Colonic mucosa (tissue), 4 donors: ENCODE results near the gene VNN1. TPM values are rescaled to one million over a fixed set of nuclear protein-coding genes. Genes with fewer than 3 reads are reported as not detected.
"Not testable (repeated sequence)": the region's sequence is repeated elsewhere in the genome, so short reads cannot be mapped to it uniquely, and the experiment has no call there.

Experiments used
- DNase-seq: peaks from one replicate; pipeline ENCODE4 v3.0.0-alpha.2; 2020
- H3K27ac ChIP-seq: fragments of 200-600 bp; one replicate; pipeline ENCODE4 v1.8.0; 2021
- H3K27me3 ChIP-seq: fragments of 200-600 bp; one replicate; pipeline ENCODE4 v1.8.0; 2021
- H3K36me3 ChIP-seq: fragments of 200-600 bp; one replicate; pipeline ENCODE4 v1.8.0; 2021
- H3K4me1 ChIP-seq: fragments of 200-600 bp; one replicate; pipeline ENCODE4 v1.8.0; 2021; ENCODE audit warnings: mild to moderate bottlenecking
- H3K4me3 ChIP-seq: fragments of 200-600 bp; one replicate; pipeline ENCODE4 v1.8.0; 2021
- H3K9ac ChIP-seq, 2 donors: one replicate each; pipeline ENCODE4 v1.7.0; 2013; ENCODE audit warnings: control low read depth in 2 of 2, low read depth in 2 of 2, low read length in 2 of 2
- H3K9me3 ChIP-seq: fragments of 200-600 bp; one replicate; pipeline ENCODE4 v1.8.0; 2021
- intact Hi-C: fragments of 100-400 bp; cut with DNase I; formaldehyde crosslinking; loops from one replicate; pipeline ENCODE4 v1.14.1; 2022
- total RNA-seq, 2 donors: library from RNA; stranded (reverse); fragmentation: NEBNext Ultra II Directional in 1 of 2; extraction: Animal tissue kit (Norgen Biotek cat#: 25700) in 1 of 2; gene quantifications; one replicate each; pipeline ENCODE4 v1.2.1, GENCODE V29; 2021
- TF ChIP-seq, protein P1 (sequence below): fragments of 200-600 bp; IDR thresholded peaks from one replicate; pipeline ENCODE4 v1.8.0; 2022; ENCODE audit warnings: antibody characterized with exemption, mild to moderate bottlenecking
- donor health status: healthy.
- donor health status: DM: no; HTN: no; CAD: no.
- donor health status: DM: no; HTN: no; CAD: no.

The VNN1 gene
- total RNA-seq, 2 donors from 2014 or later = 0.62 to 6.4 TPM

DNA sequence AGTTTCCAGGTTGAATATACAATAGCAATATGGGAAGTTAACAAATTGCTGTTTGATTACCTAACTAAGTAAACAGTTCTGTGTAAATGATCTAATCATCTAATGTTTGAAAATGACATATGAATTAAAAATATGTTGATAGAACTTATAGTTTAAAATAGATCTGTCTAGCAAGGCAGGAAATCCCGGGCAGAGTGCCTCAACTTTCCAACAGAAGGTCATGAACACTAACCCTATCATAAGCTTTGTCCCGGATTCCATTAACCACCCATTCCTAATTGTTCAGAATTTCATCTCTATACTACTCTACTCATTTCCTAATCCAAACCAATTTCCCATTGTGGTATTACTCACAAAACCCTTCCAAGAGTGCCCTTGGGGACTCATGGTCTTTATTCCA, 65.0 kb downstream of the VNN1 start:
- intact Hi-C loops = no loop called here
- no peaks in the 10 kb centered on the region for H3K9me3 ChIP-seq
- no peaks in the 10 kb centered on the region for H3K36me3 ChIP-seq
- no peak overlapping the region for H3K4me3 ChIP-seq
- no peaks in the 10 kb centered on the region for H3K4me1 ChIP-seq
- no peak overlapping the region for H3K27ac ChIP-seq
- H3K9ac ChIP-seq = no peak overlapping the region
- H3K27me3 ChIP-seq = no peaks in the 10 kb centered on the region
- DNase-seq = no peak
- TF ChIP-seq, protein P1, sequence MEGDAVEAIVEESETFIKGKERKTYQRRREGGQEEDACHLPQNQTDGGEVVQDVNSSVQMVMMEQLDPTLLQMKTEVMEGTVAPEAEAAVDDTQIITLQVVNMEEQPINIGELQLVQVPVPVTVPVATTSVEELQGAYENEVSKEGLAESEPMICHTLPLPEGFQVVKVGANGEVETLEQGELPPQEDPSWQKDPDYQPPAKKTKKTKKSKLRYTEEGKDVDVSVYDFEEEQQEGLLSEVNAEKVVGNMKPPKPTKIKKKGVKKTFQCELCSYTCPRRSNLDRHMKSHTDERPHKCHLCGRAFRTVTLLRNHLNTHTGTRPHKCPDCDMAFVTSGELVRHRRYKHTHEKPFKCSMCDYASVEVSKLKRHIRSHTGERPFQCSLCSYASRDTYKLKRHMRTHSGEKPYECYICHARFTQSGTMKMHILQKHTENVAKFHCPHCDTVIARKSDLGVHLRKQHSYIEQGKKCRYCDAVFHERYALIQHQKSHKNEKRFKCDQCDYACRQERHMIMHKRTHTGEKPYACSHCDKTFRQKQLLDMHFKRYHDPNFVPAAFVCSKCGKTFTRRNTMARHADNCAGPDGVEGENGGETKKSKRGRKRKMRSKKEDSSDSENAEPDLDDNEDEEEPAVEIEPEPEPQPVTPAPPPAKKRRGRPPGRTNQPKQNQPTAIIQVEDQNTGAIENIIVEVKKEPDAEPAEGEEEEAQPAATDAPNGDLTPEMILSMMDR = no peak

DNA sequence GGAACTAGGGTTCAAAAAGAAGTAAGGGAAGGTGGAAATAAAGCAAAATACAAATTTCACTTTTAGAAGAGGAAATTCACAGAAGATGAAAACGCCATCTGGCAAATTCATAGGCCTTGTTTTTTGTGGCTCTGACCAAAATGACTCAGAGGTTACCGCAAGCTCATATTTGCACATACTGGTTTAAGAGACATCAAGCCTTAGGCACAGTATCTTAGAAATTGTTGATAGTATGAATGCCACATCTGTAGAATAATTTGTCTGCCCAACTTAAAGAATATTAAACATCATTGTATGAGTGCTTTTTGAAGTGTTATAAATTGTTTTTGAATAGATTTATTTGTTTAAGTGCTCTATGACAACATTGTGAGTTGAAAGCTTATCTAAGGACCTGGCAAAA, 65.5 kb downstream of the VNN1 start:
- H3K27ac ChIP-seq = no peak overlapping the region
- no peak for DNase-seq
- H3K9ac ChIP-seq = no peak overlapping the region
- H3K9me3 ChIP-seq = no peaks in the 10 kb centered on the region
- no peaks in the 10 kb centered on the region for H3K36me3 ChIP-seq
- TF ChIP-seq, protein P1 = no peak
- H3K4me1 ChIP-seq = no peaks in the 10 kb centered on the region
- H3K27me3 ChIP-seq = no peaks in the 10 kb centered on the region
- no peak overlapping the region for H3K4me3 ChIP-seq
- intact Hi-C loops = no loop called here

DNA sequence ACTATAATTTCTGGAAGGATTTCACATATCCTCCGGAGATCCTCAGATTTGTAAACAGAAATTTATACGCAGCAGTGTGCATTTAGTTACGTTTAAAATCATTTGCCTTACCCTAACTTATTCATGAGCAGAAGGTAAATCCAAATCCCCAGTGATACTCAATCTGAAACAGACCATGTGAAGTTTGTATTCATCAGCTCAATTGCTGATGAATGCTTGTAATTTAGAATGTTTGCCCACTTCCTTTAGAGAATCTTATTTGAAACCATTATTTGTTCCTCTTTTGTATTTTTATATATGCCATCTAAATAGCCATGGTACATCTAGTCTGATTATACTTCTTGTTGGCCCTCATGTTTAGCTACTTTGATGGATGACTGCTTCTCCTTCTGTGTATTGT, 70.3 kb downstream of the VNN1 start:
- Histone ChIP-seq H3K4me3 (no peak overlapping the region), H3K9me3 (no peaks in the 10 kb centered on the region), H3K27ac (no peak overlapping the region), H3K4me1 (no peaks in the 10 kb centered on the region), H3K27me3 (no peaks in the 10 kb centered on the region), H3K9ac (no peak overlapping the region), H3K36me3 (no peaks in the 10 kb centered on the region)
- no peak for DNase-seq
- TF ChIP-seq, protein P1 = no peak
- intact Hi-C loops = no loop called here

DNA sequence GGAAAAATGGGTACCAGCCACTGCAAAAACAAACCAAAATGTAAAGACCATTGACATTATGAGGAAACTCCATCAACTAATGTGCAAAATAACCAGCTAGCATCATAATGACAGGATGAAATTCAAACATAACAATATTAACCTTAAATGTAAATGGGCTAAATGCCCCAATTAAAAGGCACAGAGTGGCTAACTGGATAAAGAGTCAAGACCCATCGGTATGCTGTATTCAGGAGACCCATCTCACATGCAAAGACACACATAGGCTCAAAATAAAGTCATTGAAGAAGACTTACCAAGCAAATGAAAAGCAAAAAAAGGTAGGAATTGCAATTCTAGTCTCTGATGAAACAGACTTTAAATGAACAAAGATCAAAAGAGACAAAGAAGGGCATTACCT, 76.7 kb downstream of the VNN1 start:
- H3K36me3 ChIP-seq, DNase-seq, H3K9ac ChIP-seq, intact Hi-C loops, H3K4me1 ChIP-seq, H3K27me3 ChIP-seq, H3K9me3 ChIP-seq, H3K27ac ChIP-seq, H3K4me3 ChIP-seq: not testable (repeated sequence)

DNA sequence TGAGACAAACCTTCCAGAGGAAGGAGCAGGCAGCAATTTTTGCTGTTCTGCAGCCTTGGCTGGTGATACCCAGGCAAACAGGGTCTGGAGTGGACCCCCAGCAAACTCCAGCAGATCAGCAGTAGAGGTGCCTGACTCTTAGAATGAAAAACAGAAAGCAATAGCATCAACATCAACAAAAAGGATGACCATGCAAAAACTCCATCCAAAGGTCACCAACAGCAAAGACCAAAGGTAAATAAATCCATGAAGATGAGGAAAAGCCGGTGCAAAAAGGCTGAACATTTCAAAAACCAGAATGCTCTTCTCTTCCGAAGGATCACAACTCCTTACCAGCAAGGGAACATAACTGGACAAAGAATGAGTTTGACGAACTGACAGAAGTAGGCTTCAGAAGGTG, 77.9 kb downstream of the VNN1 start:
- intact Hi-C loops, H3K27me3 ChIP-seq: not testable (repeated sequence)

DNA sequence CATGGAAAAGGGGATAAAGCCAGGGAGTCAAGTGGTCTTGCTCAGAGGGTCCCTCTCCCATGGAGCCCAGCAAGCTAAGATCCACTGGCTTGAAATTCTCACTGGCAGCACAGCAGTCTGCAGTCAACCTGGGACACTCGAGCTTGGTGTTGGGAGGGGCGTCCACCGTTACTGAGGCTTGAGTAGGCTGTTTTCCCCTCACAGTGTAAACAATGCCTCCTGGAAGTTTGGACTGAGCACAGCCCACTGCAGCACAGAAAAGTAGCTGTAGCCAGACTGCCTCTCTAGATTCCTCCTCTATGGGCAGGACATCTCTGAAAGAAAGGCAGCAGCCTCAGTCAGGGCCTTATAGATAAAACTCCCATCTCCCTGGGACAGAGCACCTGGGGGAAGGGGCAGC, 78.6 kb downstream of the VNN1 start:
- H3K36me3 ChIP-seq, intact Hi-C loops, H3K9me3 ChIP-seq, H3K9ac ChIP-seq, H3K27me3 ChIP-seq, H3K4me3 ChIP-seq, H3K27ac ChIP-seq, DNase-seq, H3K4me1 ChIP-seq: not testable (repeated sequence)

More for the DNA sequence above, 77.9 kb downstream of the VNN1 start:
- H3K4me1 ChIP-seq, H3K4me3 ChIP-seq, H3K9ac ChIP-seq, H3K27ac ChIP-seq, DNase-seq, H3K9me3 ChIP-seq, H3K36me3 ChIP-seq: not testable (repeated sequence)

DNA sequence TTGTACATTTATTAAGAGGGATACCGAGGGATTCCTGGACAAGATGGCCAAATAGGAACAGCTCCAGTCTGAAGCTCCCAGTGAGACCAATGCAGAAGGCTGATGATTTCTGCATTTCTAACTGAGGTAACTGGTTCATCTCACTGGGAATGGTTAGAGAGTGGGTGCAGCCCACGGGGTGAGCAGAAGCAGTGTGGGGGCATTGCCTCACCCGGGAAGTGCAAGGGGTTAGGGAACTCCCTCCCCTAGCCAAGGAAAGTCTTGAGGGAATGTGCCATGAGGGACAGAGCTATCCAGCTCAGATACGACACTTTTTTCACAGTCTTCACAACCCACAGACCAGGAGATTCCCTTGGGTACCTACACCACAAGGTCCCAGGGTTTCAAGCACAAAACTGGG, 79.1 kb downstream of the VNN1 start:
- intact Hi-C loops = no loop called here
- no peak overlapping the region for H3K27ac ChIP-seq
- no peaks in the 10 kb centered on the region for H3K27me3 ChIP-seq
- no peaks in the 10 kb centered on the region for H3K9me3 ChIP-seq
- no peak for DNase-seq
- H3K4me3 ChIP-seq = no peak overlapping the region
- H3K4me1 ChIP-seq = no peaks in the 10 kb centered on the region
- TF ChIP-seq, protein P1 = no peak
- H3K36me3 ChIP-seq = no peaks in the 10 kb centered on the region
- H3K9ac ChIP-seq = no peak overlapping the region
